Erythroblast (primary cell): ENCODE results near the gene GNAQ.

ENCODE experiments used
- GATA1 ChIP-seq: IDR thresholded peaks from 2 replicates; pipeline ENCODE4 v1.6.1; 2011; ENCODE audit warnings: low read depth, mild to moderate bottlenecking, control low read depth, low read length, moderate library complexity
- POLR2A ChIP-seq: IDR thresholded peaks from 2 replicates; pipeline ENCODE4 v1.6.1; 2011; ENCODE audit warnings: mild to moderate bottlenecking, low read length

DNA sequence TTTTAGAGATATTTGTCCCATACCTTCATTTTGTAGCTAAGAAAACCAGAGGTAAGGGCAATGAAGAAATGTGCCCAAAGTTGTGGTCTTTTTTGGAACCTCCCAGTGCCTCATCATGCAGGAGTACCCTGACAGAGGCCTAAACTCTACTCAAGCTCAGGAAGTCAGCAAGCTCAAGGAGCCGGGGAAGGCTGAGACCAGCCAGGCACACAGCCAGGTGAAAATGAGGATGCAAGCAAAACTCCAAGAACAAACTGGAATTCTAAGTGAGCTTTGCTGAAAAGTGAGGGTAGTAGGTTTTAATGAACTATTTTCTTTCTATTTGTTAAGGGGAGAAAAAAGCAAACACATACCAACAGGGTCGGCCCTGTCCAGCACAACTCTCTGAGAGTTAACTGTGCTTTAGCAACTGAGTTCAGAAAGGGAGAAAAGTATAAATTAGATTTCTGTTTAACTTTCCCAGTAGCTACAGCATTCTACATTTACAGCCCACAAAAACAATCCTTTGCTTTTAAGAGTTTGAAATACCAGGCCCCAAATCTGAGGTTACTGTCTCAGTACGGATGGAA is 146.4 kb downstream of the GNAQ start:
- TF ChIP-seq POLR2A (no peak), GATA1 (no peak)
